ENCODE measurements around the gene RGL1.
A peak's percentile ranks its signal among the peaks of the same experiment; 100 is the strongest.

Gene RGL1

DNA sequence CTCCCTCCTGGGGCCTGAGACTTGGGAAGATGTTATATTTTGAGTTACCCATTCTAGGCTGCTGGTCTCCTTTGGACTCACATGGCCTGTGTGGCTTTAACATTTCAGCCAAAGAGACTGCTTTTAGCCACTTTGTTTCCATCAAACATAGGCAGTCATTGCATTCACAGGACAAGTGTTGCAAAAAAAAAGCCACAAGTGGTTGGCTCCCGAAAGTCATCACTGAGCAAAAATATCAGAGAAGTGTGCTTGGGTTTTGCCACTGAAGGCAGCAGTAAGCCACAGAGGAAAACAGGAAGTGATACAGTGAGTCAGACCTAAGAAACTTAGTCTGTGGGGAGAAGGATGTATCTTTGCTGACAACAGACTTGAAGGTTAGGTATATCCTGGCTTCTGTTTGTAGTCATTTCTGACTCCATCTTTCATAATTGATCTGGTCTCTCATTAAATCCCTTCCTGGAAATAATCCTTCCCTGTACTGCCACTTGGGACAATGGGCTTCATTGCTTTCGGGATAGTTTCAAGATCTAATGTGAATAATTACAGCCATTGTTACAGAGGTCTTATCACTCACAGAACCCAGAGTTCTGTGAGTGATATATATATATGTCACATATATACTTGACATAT lies 151.8 kb downstream of the RGL1 start:
- Histone ChIP-seq H3K36me3 (ENCODE audit: control insufficient read depth, low read length) (no peaks in the 10 kb centered on the region), H3K9me2 (replicated peaks; ENCODE audit: control insufficient read depth, low read length) (no peaks in the 10 kb centered on the region), H3K9me3 (ENCODE audit: control insufficient read depth, insufficient read depth, low read length) (no peaks in the 10 kb centered on the region), H3K27me3 (ENCODE audit: control insufficient read depth, low read length) (peaks cover 2% of the 10 kb centered on the region; the same call in 1 of the 2 replicates), H3K4me1 (ENCODE audit: control insufficient read depth, low read length) (peaks cover 3% of the 10 kb centered on the region; the same call in 1 of the 2 replicates), H3K79me2 (ENCODE audit: control insufficient read depth, low read length) (no peaks in the 10 kb centered on the region), H3K4me3 (ENCODE audit: low read length) (no peak overlapping the region), H3K4me2 (ENCODE audit: low read length) (no peak overlapping the region), H3K27ac (ENCODE audit: low read depth, low read length) (no peak overlapping the region), H3F3A (ENCODE audit: control insufficient read depth, insufficient read depth) (no peaks in the 10 kb centered on the region), H4K20me1 (ENCODE audit: control insufficient read depth, insufficient read depth, low read depth, low read length) (no peaks in the 10 kb centered on the region)
- TF ChIP-seq EZH2phosphoT487 (IDR thresholded peaks at IDR 0.05; ENCODE audit: borderline replicate concordance, low read length) = no peak
- peak; percentile 30 for TF ChIP-seq CTCF (IDR thresholded peaks at IDR 0.05; ENCODE audit: low read depth, low read length, poor library complexity, severe bottlenecking)

GRCh38 chr1:183957216-183957830 lies 152.4 kb downstream of the RGL1 start:
- Histone ChIP-seq H3F3A (ENCODE audit: control insufficient read depth, insufficient read depth) (no peaks in the 10 kb centered on the region), H3K4me3 (ENCODE audit: low read length) (no peak overlapping the region), H4K20me1 (ENCODE audit: control insufficient read depth, insufficient read depth, low read depth, low read length) (no peaks in the 10 kb centered on the region), H3K27ac (ENCODE audit: low read depth, low read length) (no peak overlapping the region), H3K4me1 (ENCODE audit: control insufficient read depth, low read length) (peaks cover 3% of the 10 kb centered on the region; the same call in 1 of the 2 replicates), H3K79me2 (ENCODE audit: control insufficient read depth, low read length) (no peaks in the 10 kb centered on the region), H3K36me3 (ENCODE audit: control insufficient read depth, low read length) (no peaks in the 10 kb centered on the region), H3K9me3 (ENCODE audit: control insufficient read depth, insufficient read depth, low read length) (no peaks in the 10 kb centered on the region), H3K4me2 (ENCODE audit: low read length) (no peak overlapping the region), H3K27me3 (ENCODE audit: control insufficient read depth, low read length) (peaks cover 2% of the 10 kb centered on the region; the same call in 1 of the 2 replicates), H3K9me2 (replicated peaks; ENCODE audit: control insufficient read depth, low read length) (no peaks in the 10 kb centered on the region)
- TF ChIP-seq EZH2phosphoT487 (IDR thresholded peaks at IDR 0.05; ENCODE audit: borderline replicate concordance, low read length) = no peak
- no peak for TF ChIP-seq CTCF (IDR thresholded peaks at IDR 0.05; ENCODE audit: low read depth, low read length, poor library complexity, severe bottlenecking)

DNA sequence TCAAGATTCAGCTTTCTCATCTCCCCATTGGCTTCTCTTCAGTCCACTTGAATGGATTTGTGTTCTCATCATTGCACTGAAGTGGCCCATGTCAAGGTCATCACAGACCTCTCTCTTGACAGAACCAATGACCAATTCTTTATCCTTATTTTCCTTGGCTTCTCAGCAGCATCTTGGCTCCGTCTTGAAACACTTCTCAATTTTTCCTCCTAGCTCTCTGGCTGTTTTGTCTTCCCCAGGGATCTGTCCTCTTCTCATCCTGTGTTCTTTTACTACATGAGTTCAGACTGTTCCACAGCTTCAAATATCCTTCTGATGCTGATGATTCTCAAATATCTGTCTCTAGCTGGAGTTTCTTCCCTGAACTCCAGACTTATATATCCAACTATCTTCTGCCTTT lies 154.0 kb downstream of the RGL1 start:
- Histone ChIP-seq H3K27me3 (ENCODE audit: control insufficient read depth, low read length) (peaks cover 14% of the 10 kb centered on the region; the same call in 1 of the 2 replicates), H3K4me3 (ENCODE audit: low read length) (no peak overlapping the region), H3K4me2 (ENCODE audit: low read length) (no peak overlapping the region), H3K4me1 (ENCODE audit: control insufficient read depth, low read length) (peaks cover 3% of the 10 kb centered on the region; the same call in 1 of the 2 replicates), H3K9me3 (ENCODE audit: control insufficient read depth, insufficient read depth, low read length) (no peaks in the 10 kb centered on the region), H3K9me2 (replicated peaks; ENCODE audit: control insufficient read depth, low read length) (no peaks in the 10 kb centered on the region), H4K20me1 (ENCODE audit: control insufficient read depth, insufficient read depth, low read depth, low read length) (no peaks in the 10 kb centered on the region), H3K36me3 (ENCODE audit: control insufficient read depth, low read length) (no peaks in the 10 kb centered on the region), H3F3A (ENCODE audit: control insufficient read depth, insufficient read depth) (no peaks in the 10 kb centered on the region), H3K27ac (ENCODE audit: low read depth, low read length) (no peak overlapping the region), H3K79me2 (ENCODE audit: control insufficient read depth, low read length) (no peaks in the 10 kb centered on the region)
- TF ChIP-seq EZH2phosphoT487 (IDR thresholded peaks at IDR 0.05; ENCODE audit: borderline replicate concordance, low read length) (no peak), CTCF (IDR thresholded peaks at IDR 0.05; ENCODE audit: low read depth, low read length, poor library complexity, severe bottlenecking) (no peak)

Measured in DOHH2 (cell line).